Upper lobe of left lung (tissue), 6 donors: ENCODE data around the gene ARNT2. TPM values are rescaled to one million over a fixed set of nuclear protein-coding genes. Genes with fewer than 3 reads are reported as not detected.

Experiments
- ATAC-seq, 2 donors: fragments of 200-7000 bp; cut with Tn5 transposase; one replicate each; pipeline ENCODE4 v1.9.1; 2022; ENCODE audit warnings: mild to moderate bottlenecking in 2 of 2, moderate library complexity in 2 of 2; ENCODE audit not compliant: low FRiP score in 2 of 2
- DNase-seq, 2 donors: peaks; one replicate each; pipeline ENCODE4 v3.0.0-alpha.2; 2019 to 2020
- H3K27ac ChIP-seq, 4 donors: fragments of 200-600 bp; sonication (generic); one replicate each; pipeline ENCODE4 v1.5.1; 2016 to 2019
- H3K27me3 ChIP-seq, 4 donors: fragments of 200-600 bp; sonication (generic); one replicate each; pipeline ENCODE4 v1.5.1; 2017 to 2019
- H3K36me3 ChIP-seq, 4 donors: fragments of 200-600 bp; sonication (generic); one replicate each; pipeline ENCODE4 v1.5.1; 2016 to 2019
- H3K4me1 ChIP-seq, 4 donors: fragments of 200-600 bp; sonication (generic); one replicate each; pipeline ENCODE4 v1.5.1; 2018 to 2019
- H3K4me3 ChIP-seq, 4 donors: fragments of 200-600 bp; sonication (generic); one replicate each; pipeline ENCODE4 v1.5.1; 2017 to 2019; ENCODE audit warnings: mild to moderate bottlenecking in 2 of 4, moderate library complexity in 1 of 4
- H3K9me3 ChIP-seq, 4 donors: fragments of 200-600 bp; sonication (generic); one replicate each; pipeline ENCODE4 v1.5.1; 2018 to 2019
- CTCF ChIP-seq, 6 experiments: fragments of 450-650 bp in 4 of 6; fragments of 200-600 bp in 2 of 6; sonication (generic) in 2 of 6; IDR thresholded peaks; one replicate each; pipeline ENCODE4 v1.5.1; 2016 to 2019; ENCODE audit warnings: antibody characterized with exemption in 6 of 6
- EP300 ChIP-seq, 4 donors: sonication (generic); formaldehyde crosslinking; IDR thresholded peaks; one replicate each; pipeline ENCODE4 v1.5.1; 2017; ENCODE audit warnings: antibody characterized with exemption in 4 of 4, control low read depth in 2 of 4
- POLR2A ChIP-seq, 4 donors: fragments of 450-650 bp; IDR thresholded peaks; one replicate each; pipeline ENCODE4 v1.5.1; 2016 to 2017; ENCODE audit warnings: antibody characterized with exemption in 4 of 4, mild to moderate bottlenecking in 2 of 4
- POLR2AphosphoS5 ChIP-seq, 2 donors: sonication (generic); formaldehyde crosslinking; IDR thresholded peaks; one replicate each; pipeline ENCODE4 v1.5.1; 2017; ENCODE audit warnings: antibody characterized with exemption in 2 of 2
- WGBS, 2 donors: methylation state at CpG; one replicate each; pipeline ENCODE4 v1.1.5; 2017 to 2018; 5-methylcytosine and 5-hydroxymethylcytosine counted together
- total RNA-seq, 6 donors: library from RNA; depleted of rRNA in 4 of 6; stranded (reverse); fragments of >200 nt in 4 of 6; gene quantifications; one replicate each; pipeline versions ENCODE4 v1.1.0 to v1.2.1, GENCODE V29; 2016 to 2021
- donor health status: DM: no; HTN: no; CAD: no; lungs with moderate emphysema.
- donor health status: DM: no; HTN: yes; CAD: no; lungs with severe emphysema.

The ARNT2 gene
- total RNA-seq, 6 donors from 2014 or later: 4.7 to 26.9 (median 8.4) TPM

GRCh38 chr15:80489030-80489594, 84.9 kb downstream of the ARNT2 start:
- H3K4me1 ChIP-seq: peaks cover 0 to 17% (median 9%) of the 10 kb centered on the region in 4 donors
- DNase-seq: no peak
- TF ChIP-seq CTCF (IDR thresholded peaks at IDR 0.05): no peak
- no peak for TF ChIP-seq POLR2AphosphoS5 (IDR thresholded peaks at IDR 0.05)
- TF ChIP-seq POLR2A (IDR thresholded peaks at IDR 0.05): no peak
- no peak for TF ChIP-seq EP300 (IDR thresholded peaks at IDR 0.05)
- no peaks in the 10 kb centered on the region for H3K27me3 ChIP-seq
- WGBS, 2 donors: 52 to 54% methylated on average over 7 of the region's 7 CpGs
- H3K4me3 ChIP-seq: no peak overlapping the region
- peak in 1 of 2 donors; percentile 52 for ATAC-seq
- no peaks in the 10 kb centered on the region for H3K9me3 ChIP-seq
- no peaks in the 10 kb centered on the region for H3K36me3 ChIP-seq
- H3K27ac ChIP-seq: peak overlapping the region; percentile 27 to 68 (median 49)

DNA sequence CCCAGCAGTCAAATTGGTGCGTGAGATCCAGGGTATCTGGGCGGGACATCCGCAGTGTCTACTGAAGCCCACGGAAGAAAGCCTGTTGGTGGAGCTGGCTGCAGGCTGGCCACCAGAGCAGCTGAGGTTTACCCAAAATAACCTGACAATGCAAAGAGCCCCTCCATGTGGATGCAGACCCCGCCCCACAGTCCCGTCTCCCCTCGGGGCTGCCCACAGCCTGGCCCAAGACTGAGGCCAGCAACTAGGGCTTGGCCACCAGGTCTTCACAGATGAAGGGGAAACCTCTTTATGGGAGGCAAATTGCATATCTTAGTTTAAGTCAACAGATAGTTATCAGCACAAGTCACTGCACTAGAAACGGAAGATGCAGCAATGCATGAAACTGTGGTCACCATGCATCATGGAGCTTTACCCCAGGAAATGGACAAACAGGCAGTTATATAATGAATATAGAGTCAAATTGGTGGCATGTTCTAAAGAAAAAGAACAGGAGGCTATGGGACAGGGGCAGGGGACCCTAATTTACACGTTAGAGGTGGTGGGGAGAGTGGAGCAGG, 86.3 kb downstream of the ARNT2 start:
- peak in 1 of 2 donors; percentile 50 for DNase-seq
- no peak for TF ChIP-seq CTCF (IDR thresholded peaks at IDR 0.05)
- ATAC-seq: no peak
- Histone ChIP-seq H3K9me3 (no peaks in the 10 kb centered on the region), H3K4me3 (no peak overlapping the region), H3K36me3 (no peaks in the 10 kb centered on the region), H3K4me1 (peaks cover 0 to 18% (median 5%) of the 10 kb centered on the region in 4 donors), H3K27ac (peak overlapping the region in 1 of 4 donors; percentile 13), H3K27me3 (no peaks in the 10 kb centered on the region)
- 87 to 94% methylated on average over 9 of the region's 9 CpGs for WGBS, 2 donors

- no peak overlapping the region for H3K27ac ChIP-seq
- peaks cover 0 to 18% (median 7%) of the 10 kb centered on the region in 4 donors for H3K4me1 ChIP-seq
- 86 to 87% methylated on average over 7 of the region's 7 CpGs for WGBS, 2 donors
- H3K27me3 ChIP-seq: no peaks in the 10 kb centered on the region
- no peak overlapping the region for H3K4me3 ChIP-seq
- TF ChIP-seq CTCF (IDR thresholded peaks at IDR 0.05): no peak
- TF ChIP-seq POLR2AphosphoS5 (IDR thresholded peaks at IDR 0.05): no peak
- no peak for TF ChIP-seq EP300 (IDR thresholded peaks at IDR 0.05)
- TF ChIP-seq POLR2A (IDR thresholded peaks at IDR 0.05): no peak
- DNase-seq (no peak), ATAC-seq (no peak)
- H3K9me3 ChIP-seq: no peaks in the 10 kb centered on the region
- no peaks in the 10 kb centered on the region for H3K36me3 ChIP-seq
Measured at GRCh38 chr15:80491163-80491847, 87.1 kb downstream of the ARNT2 start.

GRCh38 chr15:80492409-80492808, 88.2 kb downstream of the ARNT2 start:
- Histone ChIP-seq H3K9me3 (no peaks in the 10 kb centered on the region), H3K27me3 (no peaks in the 10 kb centered on the region), H3K4me3 (no peak overlapping the region), H3K36me3 (no peaks in the 10 kb centered on the region), H3K4me1 (peaks cover 0 to 18% (median 7%) of the 10 kb centered on the region in 4 donors), H3K27ac (no peak overlapping the region)
- ATAC-seq (no peak), DNase-seq (no peak)
- no peak for TF ChIP-seq CTCF (IDR thresholded peaks at IDR 0.05)
- no peak for TF ChIP-seq POLR2AphosphoS5 (IDR thresholded peaks at IDR 0.05)
- WGBS, 2 donors: 81 to 96% methylated on average over 2 of the region's 2 CpGs
